ENCODE results near the gene TUBB3.
"Not testable (repeated sequence)": the region's sequence is repeated elsewhere in the genome, so short reads cannot be mapped to it uniquely, and the experiment has no call there.

Gene TUBB3

DNA sequence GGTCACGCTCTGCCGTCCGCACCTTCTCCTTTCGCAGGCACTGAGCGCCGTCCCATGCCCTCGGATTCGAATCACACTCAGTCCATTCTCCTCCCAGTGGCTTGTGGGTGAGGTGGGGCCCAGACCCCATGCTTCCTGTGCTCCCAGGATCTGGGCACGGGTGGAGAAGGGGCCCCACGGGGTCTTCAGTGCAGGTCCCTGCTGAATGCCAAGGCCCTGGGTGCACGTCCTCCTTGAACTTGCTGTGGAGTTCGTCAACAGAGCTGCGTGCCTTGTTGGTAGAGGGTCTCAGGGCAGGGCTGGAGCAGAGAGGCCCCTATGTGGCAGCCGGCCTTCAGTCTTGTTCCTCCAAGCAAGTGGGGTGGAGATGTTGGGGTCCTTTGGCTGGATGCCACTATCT, 11.8 kb upstream of the TUBB3 start:
- Histone ChIP-seq H3K9me3 (no peaks in the 10 kb centered on the region), H3K27me3 (no peaks in the 10 kb centered on the region), H3K36me3 (peaks cover 62% of the 10 kb centered on the region), H3K4me1 (peaks cover 12% of the 10 kb centered on the region), H3K4me3 (ENCODE audit: low read depth, low read length) (no peak overlapping the region)
- TF ChIP-seq, protein P1, sequence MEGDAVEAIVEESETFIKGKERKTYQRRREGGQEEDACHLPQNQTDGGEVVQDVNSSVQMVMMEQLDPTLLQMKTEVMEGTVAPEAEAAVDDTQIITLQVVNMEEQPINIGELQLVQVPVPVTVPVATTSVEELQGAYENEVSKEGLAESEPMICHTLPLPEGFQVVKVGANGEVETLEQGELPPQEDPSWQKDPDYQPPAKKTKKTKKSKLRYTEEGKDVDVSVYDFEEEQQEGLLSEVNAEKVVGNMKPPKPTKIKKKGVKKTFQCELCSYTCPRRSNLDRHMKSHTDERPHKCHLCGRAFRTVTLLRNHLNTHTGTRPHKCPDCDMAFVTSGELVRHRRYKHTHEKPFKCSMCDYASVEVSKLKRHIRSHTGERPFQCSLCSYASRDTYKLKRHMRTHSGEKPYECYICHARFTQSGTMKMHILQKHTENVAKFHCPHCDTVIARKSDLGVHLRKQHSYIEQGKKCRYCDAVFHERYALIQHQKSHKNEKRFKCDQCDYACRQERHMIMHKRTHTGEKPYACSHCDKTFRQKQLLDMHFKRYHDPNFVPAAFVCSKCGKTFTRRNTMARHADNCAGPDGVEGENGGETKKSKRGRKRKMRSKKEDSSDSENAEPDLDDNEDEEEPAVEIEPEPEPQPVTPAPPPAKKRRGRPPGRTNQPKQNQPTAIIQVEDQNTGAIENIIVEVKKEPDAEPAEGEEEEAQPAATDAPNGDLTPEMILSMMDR (IDR thresholded peaks at IDR 0.05; ENCODE audit: low read depth, low read length): no peak
- no peak for DNase-seq

DNA sequence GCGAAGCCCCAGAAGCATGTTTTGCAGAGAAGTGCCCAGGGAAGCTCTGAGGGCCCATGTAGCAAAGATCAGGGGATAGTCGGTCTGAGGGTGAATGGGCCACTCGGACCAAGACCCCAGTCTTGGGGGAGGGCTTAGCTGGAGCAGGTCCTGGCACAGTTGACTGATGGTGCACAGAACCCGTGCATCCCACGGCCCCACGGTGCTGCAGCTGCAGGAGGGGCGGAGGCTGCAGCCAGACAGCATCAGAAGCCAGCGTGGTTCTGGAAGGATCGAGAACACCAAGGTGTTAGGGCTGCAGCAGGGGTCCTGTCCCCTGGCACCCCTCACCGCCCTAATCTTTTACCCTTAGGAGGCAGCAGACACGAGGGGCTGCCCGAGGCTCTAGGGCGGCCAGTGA, 11.0 kb upstream of the TUBB3 start:
- no peaks in the 10 kb centered on the region for H3K27me3 ChIP-seq
- DNase-seq: no peak
- H3K9me3 ChIP-seq: no peaks in the 10 kb centered on the region

DNA sequence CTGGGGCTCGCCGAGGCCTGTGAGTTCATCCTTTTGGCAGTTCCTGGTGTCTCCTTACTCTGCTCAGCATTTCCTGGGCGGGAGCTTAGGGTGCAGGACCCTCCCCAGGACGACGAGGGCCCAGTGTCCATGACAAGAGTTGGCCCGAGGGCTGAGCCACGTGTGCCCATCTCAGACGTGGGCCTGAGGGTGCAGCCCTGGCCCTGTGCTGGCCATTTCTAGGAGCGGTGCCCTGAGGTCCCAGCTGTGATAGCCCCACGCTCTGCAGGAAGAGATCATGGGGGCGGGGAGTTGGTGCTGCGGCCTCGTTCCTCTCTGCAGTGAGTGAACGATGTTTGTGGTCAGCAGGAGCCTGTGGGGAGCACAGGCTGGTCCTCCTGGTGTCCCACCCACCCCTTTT, 10.5 kb upstream of the TUBB3 start:
- no peaks in the 10 kb centered on the region for H3K27me3 ChIP-seq
- TF ChIP-seq, protein P1 (IDR thresholded peaks at IDR 0.05; ENCODE audit: low read depth, low read length): no peak
- H3K4me3 ChIP-seq (ENCODE audit: low read depth, low read length): no peak overlapping the region
- DNase-seq: no peak
- H3K36me3 ChIP-seq: peaks cover 55% of the 10 kb centered on the region
- no peaks in the 10 kb centered on the region for H3K9me3 ChIP-seq
- H3K4me1 ChIP-seq: peaks cover 6% of the 10 kb centered on the region

More for the DNA sequence above, 11.0 kb upstream of the TUBB3 start:
- H3K4me1 ChIP-seq: peaks cover 6% of the 10 kb centered on the region
- TF ChIP-seq, protein P1 (IDR thresholded peaks at IDR 0.05; ENCODE audit: low read depth, low read length): no peak
- H3K4me3 ChIP-seq (ENCODE audit: low read depth, low read length): no peak overlapping the region
- H3K36me3 ChIP-seq: peaks cover 55% of the 10 kb centered on the region

DNA sequence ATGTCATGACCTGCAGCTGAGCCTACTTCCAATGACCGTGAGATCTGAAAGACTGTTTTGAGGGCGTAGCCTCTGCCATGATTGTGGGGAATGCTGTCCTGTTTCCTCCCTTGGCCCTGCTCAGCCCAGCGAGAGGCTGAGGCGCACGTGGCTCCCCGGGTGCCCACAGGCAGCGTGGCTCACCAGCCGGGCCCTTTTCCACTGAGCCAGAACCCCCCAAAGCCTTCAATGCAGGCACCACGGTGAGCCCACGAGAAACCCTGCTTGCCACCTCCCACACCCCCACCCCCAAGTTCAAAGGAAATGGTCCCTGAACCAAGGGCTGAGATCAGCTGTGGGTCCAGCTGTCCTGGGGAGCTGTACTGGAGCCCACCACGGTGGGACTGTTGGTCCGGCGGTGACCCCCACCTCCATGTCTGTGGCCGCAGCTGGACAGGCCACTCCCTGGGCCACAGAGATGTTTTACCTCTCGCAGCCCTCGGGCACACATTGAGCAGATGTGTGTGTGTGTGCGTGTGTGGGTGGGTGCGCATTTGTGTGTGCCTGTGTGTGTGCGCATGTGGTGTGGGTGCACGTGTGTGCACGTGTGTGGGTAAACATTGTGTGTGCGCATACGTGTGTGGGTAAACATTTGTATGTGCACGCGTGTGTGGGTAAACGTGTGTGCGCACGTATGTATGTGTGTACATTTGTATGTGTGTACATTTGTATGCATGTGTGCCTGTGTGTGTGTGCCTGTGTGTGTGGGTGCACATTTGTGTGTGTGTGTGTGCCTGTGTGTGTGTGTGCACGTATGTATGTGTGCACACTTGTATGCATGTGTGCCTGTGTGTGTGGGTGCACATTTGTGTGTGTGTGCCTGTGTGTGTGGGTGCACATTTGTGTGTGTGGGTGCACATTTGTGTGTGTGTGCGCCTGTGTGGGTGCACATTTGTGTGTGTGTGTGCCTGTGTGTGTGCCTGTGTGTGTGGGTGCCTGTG, 9.4 kb upstream of the TUBB3 start:
- TF ChIP-seq, protein P1 (IDR thresholded peaks at IDR 0.05; ENCODE audit: low read depth, low read length): no peak
- H3K36me3 ChIP-seq: peaks cover 55% of the 10 kb centered on the region

DNA sequence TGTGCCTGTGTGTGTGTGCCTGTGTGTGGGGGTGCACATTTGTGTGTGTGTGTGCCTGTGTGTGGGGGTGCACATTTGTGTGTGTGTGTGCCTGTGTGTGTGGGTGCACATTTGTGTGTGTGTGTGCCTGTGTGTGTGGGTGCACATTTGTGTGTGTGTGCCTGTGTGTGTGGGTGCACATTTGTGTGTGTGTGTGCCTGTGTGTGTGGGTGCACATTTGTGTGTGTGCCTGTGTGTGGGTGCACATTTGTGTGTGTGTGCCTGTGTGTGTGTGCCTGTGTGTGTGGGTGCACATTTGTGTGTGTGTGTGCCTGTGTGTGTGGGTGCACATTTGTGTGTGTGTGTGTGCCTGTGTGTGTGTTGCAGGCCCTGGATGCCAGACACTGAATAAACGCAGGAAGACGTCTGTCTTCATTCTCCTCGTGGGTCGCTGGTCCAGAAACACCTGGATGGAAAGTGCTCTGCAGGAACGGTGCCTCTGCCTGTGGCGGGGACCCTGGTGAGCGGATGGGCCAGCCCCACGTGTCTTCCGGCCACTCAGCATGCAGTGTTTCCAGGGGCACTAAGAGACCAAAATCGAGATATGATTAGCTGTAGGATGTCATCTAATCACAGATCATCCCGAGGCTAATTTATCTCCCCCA, 8.4 kb upstream of the TUBB3 start:
- H3K9me3 ChIP-seq; DNase-seq; H3K4me3 ChIP-seq (ENCODE audit: low read depth, low read length); H3K27me3 ChIP-seq: not testable (repeated sequence)
- peaks cover 10% of the 10 kb centered on the region for H3K4me1 ChIP-seq
- peaks cover 47% of the 10 kb centered on the region for H3K36me3 ChIP-seq

More for the DNA sequence above, 9.4 kb upstream of the TUBB3 start:
- no peaks in the 10 kb centered on the region for H3K27me3 ChIP-seq
- peaks cover 8% of the 10 kb centered on the region for H3K4me1 ChIP-seq
- no peaks in the 10 kb centered on the region for H3K9me3 ChIP-seq
- H3K4me3 ChIP-seq (ENCODE audit: low read depth, low read length): no peak overlapping the region
- DNase-seq: no peak

DNA sequence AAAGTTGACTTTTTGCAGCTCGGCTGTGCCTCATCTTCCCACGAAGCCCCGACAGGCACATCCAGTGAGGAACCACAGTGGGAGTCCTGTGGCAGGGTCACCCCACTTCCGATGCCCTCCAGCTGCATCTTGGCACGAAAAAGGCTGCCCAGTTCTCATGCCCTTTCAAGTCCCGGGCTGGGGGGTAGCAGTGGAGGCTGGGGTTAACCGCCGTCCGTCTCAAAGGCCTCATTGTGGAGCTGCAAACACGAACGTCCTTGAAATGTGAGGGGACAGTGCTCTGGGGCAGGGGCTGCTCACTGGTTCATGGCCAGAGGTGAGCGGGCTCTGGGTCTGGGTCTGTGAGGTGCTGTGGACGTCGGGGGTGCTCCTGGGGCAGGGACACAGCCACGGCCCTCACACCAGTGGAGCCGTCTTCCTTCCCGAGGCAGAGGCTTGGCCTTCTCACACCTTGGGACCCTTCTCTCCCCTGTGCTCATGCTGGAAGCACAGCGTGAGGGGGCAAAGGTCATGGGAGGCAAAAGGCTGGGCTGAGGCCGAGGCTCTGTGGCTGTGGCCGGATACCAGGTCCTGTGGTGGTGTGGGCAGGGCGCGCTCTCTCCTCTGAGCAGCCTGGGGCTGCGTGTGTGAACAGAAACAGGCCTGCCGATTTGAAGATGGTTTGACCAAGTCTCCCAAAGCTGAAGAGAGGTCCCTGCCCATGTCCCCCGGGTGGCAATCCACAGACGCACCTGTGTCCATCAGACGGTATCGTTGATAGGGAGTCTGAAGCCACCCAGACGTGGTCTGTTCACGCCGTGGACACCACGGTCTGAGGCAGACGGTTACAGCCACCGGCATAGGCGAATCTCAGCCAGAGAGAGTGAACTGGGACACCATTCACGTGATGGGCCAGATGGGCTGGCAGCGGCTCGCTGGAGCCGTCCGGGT, 7.6 kb upstream of the TUBB3 start:
- no peaks in the 10 kb centered on the region for H3K27me3 ChIP-seq
- TF ChIP-seq, protein P1 (IDR thresholded peaks at IDR 0.05; ENCODE audit: low read depth, low read length): no peak
- no peak overlapping the region for H3K4me3 ChIP-seq (ENCODE audit: low read depth, low read length)
- no peak for DNase-seq
- peaks cover 42% of the 10 kb centered on the region for H3K36me3 ChIP-seq
- no peaks in the 10 kb centered on the region for H3K9me3 ChIP-seq
- H3K4me1 ChIP-seq: peaks cover 11% of the 10 kb centered on the region
